Hippocampal formation (tissue), 2 donors: ENCODE results near the gene MINDY4.

Experiments used
- DNase-seq, 2 donors: peaks; one replicate each; lab custom pipeline; 2025; lab: John Stamatoyannopoulos, UW

Gene MINDY4

DNA sequence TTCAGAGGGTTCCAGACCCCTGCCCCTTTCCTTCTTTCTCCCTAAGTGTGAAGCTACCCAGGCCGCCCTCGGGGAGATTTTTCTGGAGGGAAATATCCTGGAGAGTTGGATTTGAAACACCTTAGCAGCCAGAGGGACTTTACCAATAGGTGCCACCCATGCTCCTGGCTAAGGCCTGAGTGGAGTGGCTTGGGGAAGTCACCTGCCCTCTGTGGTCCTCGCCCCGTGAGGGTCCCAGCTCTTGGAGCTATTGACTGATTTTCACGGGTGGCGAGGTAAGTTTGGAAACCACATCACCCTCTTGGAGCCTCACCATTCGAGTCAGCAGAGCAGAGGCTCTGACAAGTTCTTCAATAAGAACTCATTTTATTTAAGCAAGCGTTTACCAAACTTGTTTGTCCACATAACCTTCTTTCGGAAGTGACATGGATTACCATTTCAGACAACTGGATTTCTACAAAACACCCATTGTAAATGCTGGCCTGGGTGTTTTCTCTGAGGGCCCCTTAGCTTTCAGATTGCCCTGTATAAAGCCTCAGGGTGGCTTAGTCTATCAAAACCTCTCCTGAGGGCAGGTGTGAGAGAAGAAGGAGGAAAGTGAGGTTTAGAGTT lies 160.8 kb downstream of the MINDY4 start:
- DNase-seq, result no peak

DNA sequence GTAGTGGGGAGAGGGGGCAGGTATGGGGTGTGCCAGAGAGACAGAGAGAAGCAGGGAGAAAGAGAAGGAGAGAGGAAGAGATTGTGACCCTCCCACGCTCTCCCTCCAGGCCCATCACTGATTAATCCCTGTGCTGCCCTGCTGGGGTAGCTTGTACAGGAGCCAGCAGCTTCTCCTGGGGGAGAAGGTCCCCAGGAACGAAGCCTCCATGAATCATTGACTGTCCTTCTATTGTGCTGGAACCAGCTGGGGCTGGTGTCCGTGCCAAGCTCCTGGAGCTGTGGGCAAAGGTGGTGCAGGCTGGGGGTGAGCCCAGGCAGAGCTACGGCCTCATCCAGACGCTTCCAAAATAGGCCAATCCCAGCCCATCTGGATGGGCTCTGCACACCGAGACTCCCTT lies 161.3 kb downstream of the MINDY4 start:
- DNase-seq, result no peak

- no peak for DNase-seq
Observed at GRCh38 chr7:30933124-30933974, 162.1 kb downstream of the MINDY4 start.

DNA sequence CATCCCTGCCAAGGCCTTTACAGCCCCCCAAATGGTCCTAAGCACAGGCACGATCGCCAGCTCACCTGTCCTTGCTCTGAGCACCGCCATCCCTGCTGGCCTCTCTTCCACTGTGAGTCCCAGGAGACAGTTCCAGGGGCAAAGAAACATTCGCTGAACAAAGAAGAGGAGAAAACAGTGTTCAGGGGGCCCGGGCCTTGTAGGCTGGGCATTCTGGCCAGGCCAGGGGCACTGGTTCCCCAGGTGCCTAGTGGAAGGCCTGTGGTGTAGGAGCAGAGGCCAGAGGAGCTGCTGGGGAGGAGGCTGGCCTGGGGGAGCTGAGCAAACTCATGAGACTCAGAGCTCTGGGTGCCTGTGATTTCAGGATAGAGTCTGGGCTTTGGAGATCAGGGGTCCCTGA lies 163.0 kb downstream of the MINDY4 start:
- DNase-seq, result no peak

DNA sequence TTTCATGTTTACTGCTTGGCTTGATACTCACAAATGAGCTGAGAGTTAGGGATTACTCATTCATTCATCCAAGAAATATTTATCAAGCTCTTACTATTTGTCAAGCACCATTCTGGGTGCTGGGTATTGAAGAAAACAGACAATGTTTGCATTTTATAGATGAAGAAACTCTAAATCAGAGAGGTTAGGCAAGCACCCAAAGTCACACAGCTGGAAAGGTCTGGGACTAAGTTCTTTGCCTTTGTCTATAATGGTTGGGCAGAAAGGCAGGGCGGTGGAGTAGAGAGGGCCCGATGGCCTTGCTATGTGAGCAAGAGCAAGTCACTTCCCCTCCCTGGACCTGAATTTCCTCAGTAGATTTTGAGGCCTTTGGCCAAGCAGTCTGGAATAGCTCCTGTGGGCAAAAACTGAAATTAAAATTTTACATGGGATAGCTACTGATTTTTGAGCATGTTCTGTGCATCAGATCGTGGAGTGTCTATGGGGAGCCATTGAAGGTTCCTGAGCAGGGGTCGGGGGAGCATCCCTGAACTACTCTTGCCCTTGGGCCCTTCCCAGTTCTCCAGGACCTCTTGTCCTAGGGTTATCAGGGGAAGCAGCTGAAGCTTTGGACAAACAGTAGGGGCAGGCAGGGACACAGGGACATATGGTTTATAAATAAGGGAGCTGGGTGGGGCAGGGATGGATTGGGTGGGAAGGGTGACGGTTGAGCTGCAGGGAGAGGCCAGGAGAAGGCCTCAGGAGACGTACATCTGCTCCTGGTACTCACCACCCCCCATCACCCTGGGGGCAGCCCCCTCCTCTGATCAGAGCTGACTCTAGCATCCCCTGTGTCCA lies 163.7 kb downstream of the MINDY4 start:
- DNase-seq, result no peak

DNA sequence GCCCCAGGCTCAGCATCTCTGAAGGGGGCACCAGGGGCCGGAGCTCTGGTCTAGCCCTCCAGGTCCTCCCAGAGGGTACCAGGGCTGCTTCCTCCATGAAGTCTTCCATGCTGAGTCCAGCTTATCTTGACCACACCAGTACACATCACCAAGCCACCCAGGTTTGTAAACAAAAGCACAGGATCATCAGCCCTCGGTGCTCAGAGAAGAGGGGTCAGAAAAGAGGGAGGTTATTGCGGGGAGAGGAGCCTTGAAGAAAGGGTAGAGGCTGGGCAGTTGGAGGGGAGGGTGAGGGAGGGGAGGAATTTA lies 164.3 kb downstream of the MINDY4 start:
- DNase-seq, result no peak

GRCh38 chr7:30936650-30937245 lies 165.5 kb downstream of the MINDY4 start:
- DNase-seq, result no peak

GRCh38 chr7:30937416-30937815 lies 166.2 kb downstream of the MINDY4 start:
- no peak for DNase-seq

GRCh38 chr7:30938435-30939316 lies 167.5 kb downstream of the MINDY4 start:
- DNase-seq, result peak; percentile 4 to 42

DNA sequence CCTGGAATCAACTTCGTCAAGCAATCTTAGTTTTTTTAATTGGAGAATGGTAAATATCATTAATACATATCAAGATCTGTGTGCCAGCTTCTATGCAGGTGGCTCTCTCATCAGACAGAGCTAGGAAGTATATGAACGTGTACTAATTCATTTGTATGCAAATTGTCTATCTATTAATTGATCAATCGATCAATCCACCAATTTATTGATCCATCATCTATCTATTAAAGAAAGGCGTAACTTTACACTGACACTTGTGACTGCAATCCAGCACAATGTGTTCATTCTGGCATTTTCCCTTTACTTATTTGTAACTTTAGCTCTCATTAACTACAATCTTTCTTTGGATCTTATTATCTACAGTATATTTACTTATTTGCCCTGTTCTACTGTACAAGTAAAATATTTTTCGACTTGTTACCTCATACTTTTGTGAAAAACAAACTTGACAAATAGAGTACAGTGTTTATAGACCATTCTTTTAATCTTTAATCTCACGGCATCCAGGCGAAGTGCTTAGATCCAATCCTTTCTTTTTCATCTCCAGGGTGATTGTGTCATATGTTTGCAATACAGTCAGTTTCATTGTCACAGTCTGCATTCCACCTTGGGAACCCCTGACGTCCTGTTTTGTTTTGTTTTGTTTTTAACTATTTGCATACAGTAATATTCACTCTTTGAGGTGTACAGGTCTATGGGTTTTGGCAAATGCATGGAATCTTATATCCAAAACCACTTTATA lies 170.5 kb downstream of the MINDY4 start:
- DNase-seq, result no peak
